ENCODE measurements around the gene CD1C. TPM values are rescaled to one million over a fixed set of nuclear protein-coding genes. Genes with fewer than 3 reads are reported as not detected.

Gene CD1C
- total and polyA plus RNA-seq, 3 donors from 2014 or later = 1.2 to 3.1 TPM; not detected in 1

DNA sequence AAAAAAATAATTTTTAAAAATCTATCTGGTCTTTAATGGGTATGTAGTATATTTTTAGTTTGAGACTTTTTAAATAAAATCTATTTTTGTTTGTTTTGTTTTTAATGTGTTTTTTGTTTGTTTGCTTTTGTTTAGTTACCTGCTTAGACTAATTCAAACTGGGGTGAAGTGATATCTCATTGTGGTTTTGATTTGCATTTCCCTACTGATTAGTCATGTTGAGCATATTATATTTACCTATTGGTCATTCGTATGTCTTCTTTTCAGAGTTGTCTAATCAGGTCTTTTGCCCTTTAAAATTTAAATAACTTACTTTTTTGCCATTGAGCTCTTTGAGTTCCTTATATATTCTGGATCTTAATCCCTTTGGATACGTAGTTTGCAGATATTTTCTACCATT lies 21.3 kb downstream of the CD1C start:
- intact Hi-C loops (cut with DNase I; ENCODE audit: low total_unique reads) = no loop called here
- Histone ChIP-seq H3K27ac (no peak overlapping the region), H3K4me3 (no peak overlapping the region), H3K27me3 (no peaks in the 10 kb centered on the region), H3K4me1 (no peaks in the 10 kb centered on the region), H3K9me3 (no peaks in the 10 kb centered on the region), H3K36me3 (ENCODE audit: low read depth, missing control alignments) (no peaks in the 10 kb centered on the region)
- DNase-seq = no peak
- WGBS, 2 donors = 75 to 80% methylated on average over 2 of the region's 2 CpGs
- TF ChIP-seq, protein P1, sequence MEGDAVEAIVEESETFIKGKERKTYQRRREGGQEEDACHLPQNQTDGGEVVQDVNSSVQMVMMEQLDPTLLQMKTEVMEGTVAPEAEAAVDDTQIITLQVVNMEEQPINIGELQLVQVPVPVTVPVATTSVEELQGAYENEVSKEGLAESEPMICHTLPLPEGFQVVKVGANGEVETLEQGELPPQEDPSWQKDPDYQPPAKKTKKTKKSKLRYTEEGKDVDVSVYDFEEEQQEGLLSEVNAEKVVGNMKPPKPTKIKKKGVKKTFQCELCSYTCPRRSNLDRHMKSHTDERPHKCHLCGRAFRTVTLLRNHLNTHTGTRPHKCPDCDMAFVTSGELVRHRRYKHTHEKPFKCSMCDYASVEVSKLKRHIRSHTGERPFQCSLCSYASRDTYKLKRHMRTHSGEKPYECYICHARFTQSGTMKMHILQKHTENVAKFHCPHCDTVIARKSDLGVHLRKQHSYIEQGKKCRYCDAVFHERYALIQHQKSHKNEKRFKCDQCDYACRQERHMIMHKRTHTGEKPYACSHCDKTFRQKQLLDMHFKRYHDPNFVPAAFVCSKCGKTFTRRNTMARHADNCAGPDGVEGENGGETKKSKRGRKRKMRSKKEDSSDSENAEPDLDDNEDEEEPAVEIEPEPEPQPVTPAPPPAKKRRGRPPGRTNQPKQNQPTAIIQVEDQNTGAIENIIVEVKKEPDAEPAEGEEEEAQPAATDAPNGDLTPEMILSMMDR (IDR thresholded peaks at IDR 0.05) = no peak
- no peak for TF ChIP-seq POLR2A (IDR thresholded peaks at IDR 0.05)

DNA sequence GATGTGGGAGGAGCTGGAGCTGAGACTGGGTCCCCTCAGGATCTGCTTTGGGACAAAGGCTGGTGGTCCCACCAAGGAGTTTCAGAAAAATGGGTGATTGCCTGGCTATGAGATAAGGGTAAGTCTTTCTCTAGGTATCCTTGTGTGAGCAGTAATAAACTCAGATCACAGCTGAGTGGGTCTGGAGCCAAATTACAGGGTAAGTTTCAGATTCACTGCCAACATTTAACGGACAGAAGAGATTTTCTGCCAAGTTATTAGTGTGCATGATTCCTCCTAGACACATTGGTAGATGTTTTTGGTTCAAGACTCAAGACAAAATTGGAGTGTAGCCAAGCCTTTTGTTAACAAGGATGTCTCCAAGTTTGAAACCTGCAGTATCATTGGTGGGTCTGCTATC lies 34.1 kb downstream of the CD1C start:
- intact Hi-C loops (cut with DNase I; ENCODE audit: low total_unique reads) = no loop called here
- H3K27me3 ChIP-seq = no peaks in the 10 kb centered on the region

GRCh38 chr1:158324395-158324794 lies 34.7 kb downstream of the CD1C start:
- no peak for TF ChIP-seq POLR2A (IDR thresholded peaks at IDR 0.05)
- TF ChIP-seq, protein P1 (IDR thresholded peaks at IDR 0.05) = no peak
- Histone ChIP-seq H3K27me3 (no peaks in the 10 kb centered on the region), H3K36me3 (ENCODE audit: low read depth, missing control alignments) (no peaks in the 10 kb centered on the region), H3K9me3 (no peaks in the 10 kb centered on the region), H3K4me3 (no peak overlapping the region), H3K4me1 (no peaks in the 10 kb centered on the region), H3K27ac (no peak overlapping the region)
- DNase-seq = no peak
- WGBS, 2 donors = 85% methylated on average over 4 of the region's 4 CpGs
- intact Hi-C loops (cut with DNase I; ENCODE audit: low total_unique reads) = no loop called here

More for the DNA sequence above, 34.1 kb downstream of the CD1C start:
- Histone ChIP-seq H3K36me3 (ENCODE audit: low read depth, missing control alignments) (no peaks in the 10 kb centered on the region), H3K4me3 (no peak overlapping the region), H3K4me1 (no peaks in the 10 kb centered on the region), H3K9me3 (no peaks in the 10 kb centered on the region), H3K27ac (no peak overlapping the region)
- TF ChIP-seq POLR2A (IDR thresholded peaks at IDR 0.05) = no peak
- TF ChIP-seq, protein P1 (IDR thresholded peaks at IDR 0.05) = no peak
- DNase-seq = no peak
- 15 to 69% methylated on average over 1 of the region's 1 CpG for WGBS, 2 donors

DNA sequence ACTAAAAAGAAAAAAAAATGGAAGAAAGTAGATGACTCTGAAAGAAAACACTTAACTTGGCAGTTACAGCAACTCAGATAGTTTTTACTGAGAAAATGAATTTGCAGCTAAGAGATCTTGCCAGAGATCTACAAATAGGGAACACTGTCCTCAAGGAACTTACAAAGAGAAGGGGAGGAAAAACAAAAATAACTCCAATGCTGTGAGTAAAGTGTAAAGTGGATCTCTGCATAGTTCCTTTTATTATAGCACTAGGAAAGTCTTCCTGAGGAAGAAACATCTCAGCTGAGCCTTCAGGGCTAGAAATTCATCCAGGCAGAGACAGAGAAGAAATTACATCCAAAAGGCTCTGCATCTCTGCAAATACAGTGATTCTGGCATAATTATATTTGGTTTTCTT lies 37.8 kb downstream of the CD1C start:
- intact Hi-C loops (cut with DNase I; ENCODE audit: low total_unique reads) = no loop called here
- Histone ChIP-seq H3K36me3 (ENCODE audit: low read depth, missing control alignments) (no peaks in the 10 kb centered on the region), H3K27me3 (no peaks in the 10 kb centered on the region), H3K27ac (no peak overlapping the region), H3K4me1 (no peaks in the 10 kb centered on the region), H3K9me3 (no peaks in the 10 kb centered on the region), H3K4me3 (no peak overlapping the region)
- no peak for TF ChIP-seq POLR2A (IDR thresholded peaks at IDR 0.05)
- DNase-seq = no peak

- 88 to 91% methylated on average over 3 of the region's 3 CpGs for WGBS, 2 donors
Observed at GRCh38 chr1:158328426-158328825, 38.7 kb downstream of the CD1C start.

More at GRCh38 chr1:158328426-158328825, 38.7 kb downstream of the CD1C start:
- Histone ChIP-seq H3K9me3 (no peaks in the 10 kb centered on the region), H3K36me3 (ENCODE audit: low read depth, missing control alignments) (no peaks in the 10 kb centered on the region), H3K27ac (no peak overlapping the region), H3K27me3 (no peaks in the 10 kb centered on the region), H3K4me1 (no peaks in the 10 kb centered on the region), H3K4me3 (no peak overlapping the region)
- no peak for DNase-seq
- intact Hi-C loops (cut with DNase I; ENCODE audit: low total_unique reads) = no loop called here
- no peak for TF ChIP-seq POLR2A (IDR thresholded peaks at IDR 0.05)
- TF ChIP-seq, protein P1 (IDR thresholded peaks at IDR 0.05) = no peak
